ENCODE results near the gene ZCCHC2.

ZCCHC2 gene

DNA sequence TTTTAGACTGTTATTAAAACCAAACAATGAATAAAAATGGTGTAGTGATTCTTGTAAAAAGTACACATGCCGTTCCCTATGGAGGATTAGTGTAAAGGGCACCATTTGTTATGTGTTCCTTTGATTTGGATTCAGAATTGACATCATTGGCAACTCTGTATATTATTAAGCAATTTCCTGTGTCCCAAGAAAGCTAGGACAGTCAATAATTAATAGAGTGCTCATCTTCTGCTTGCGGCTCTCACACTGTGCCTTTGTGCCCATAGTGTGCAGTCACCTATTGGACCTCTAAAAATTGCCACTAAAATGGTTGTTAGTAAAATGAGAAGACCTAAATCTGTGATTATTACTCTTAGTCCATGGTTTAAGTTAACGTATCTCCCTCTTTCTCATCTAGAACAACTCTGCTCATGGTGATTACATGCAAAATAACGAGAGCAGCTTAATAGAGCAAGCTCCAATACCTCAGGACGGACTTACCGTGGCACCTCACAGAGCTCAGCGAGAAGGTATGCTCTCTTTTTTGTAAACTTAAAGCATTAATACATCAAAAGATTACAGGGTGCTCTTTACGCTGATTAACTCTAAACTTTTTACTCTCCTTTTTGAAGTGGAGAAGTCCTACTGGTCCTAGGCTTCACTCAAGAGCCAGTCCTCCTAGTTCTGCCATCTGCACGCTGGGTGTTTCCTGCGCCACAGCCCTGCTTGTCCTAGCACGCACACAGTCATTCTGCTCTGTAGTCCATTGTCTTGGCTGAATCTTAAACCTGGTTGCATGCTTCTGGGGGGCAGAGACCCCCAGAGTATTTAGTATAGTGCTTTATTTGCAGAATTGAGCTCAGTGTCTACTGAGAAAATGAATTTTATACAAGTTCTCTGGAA, 16.7 kb downstream of the ZCCHC2 start:
- no peak for FAIRE-seq

DNA sequence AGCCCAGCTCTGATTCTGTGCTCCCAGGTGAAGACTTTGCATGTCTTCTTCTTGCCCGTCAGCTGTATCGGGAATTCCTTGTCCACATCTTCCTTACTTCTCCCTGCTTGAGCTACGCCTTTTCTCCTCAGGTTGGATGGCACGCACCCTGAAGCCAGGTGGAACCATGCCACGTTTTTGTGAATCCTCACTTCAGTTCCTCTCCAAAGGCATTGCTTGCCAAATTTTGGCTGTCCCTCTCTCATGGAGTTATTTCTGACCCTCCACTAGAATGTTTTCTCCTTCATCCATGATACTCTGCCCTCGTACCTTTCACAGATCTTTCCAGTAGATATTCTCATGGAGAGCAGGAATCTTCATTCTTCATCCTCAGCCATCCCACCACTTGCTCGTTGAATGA, 20.2 kb downstream of the ZCCHC2 start:
- no peak for FAIRE-seq

DNA sequence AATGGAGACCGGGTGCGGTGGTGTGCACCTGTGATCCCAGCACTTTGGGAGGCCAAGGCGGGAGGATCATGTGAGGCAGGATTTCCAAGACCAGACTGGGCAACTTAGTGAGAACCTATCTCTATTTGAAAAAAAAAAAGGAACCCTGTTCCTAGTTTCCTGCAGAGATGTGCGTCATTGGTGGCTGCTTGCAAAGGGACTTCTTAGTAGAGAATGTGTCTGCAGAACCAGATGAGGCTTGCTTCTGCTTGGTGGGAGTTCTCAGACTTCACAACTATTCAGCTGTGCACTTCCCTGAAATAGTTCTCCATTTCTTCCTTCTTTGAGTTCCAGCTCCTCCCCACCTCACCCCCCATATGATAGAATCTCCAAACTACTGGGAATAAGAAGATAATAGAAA, 22.3 kb downstream of the ZCCHC2 start:
- no peak for FAIRE-seq

DNA sequence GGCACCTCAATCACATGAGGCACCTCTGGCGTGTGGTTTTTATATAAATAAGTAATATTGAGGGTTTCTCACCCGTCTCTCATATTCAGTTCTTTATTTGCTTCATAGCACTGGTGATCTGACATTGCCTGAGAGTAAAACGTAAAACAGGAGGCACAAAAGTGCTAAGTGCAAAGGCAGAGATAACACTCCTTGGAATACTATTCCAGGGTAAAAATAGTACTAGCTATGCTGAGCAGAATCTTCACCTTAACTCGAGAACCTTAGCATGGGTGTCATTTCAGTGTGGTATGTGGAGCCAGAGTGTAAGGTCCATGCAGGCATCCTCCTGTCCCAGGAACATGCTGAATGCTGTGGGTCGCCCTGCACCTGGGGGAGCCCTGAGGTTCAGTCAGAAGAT, 26.9 kb downstream of the ZCCHC2 start:
- FAIRE-seq = no peak

DNA sequence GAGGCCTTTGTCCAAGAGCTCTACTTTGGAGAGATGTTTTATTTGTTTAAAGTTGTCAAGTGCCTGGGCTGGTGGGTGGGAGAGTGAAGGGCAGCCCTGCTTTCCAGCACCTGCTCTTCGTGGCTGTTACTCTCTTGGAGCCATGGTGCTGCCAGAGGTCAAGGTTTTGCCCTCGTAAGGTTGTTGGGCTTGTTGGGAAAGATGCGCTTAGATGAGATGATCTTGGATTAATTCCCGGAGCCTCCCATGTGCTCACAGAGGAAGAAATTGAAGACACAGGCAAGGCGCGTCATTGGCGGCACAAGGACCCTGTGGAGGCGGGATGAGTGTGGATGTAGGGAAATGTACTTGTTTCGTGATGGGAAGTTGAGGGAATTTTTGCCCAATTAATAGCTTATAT, 27.9 kb downstream of the ZCCHC2 start:
- FAIRE-seq = no peak

DNA sequence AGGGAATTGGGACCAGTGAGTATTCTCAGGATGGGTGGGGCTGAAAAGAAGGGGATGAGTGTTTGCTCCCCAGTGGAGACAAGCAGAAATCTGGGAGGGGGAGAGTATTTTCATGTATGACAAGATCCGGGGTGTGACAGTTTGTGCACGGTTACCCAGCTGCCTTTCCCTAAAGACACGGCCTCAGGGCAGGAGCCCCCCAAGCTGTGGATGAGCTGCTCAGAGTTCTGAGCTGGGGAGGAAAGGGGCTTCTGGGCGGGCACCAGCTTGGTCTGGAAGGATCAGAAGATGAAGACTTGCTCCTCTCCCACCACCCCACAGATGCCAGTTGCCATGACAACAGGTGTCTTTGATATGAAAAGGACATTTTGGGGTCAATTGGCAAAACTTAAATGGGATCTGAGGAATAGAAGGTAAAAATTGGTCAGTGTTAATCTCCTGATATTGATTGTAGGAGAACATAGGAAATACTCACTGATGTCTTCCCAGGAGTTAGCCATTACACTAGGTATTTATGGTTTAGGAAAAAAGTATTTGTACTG, 29.2 kb downstream of the ZCCHC2 start:
- FAIRE-seq = no peak

DNA sequence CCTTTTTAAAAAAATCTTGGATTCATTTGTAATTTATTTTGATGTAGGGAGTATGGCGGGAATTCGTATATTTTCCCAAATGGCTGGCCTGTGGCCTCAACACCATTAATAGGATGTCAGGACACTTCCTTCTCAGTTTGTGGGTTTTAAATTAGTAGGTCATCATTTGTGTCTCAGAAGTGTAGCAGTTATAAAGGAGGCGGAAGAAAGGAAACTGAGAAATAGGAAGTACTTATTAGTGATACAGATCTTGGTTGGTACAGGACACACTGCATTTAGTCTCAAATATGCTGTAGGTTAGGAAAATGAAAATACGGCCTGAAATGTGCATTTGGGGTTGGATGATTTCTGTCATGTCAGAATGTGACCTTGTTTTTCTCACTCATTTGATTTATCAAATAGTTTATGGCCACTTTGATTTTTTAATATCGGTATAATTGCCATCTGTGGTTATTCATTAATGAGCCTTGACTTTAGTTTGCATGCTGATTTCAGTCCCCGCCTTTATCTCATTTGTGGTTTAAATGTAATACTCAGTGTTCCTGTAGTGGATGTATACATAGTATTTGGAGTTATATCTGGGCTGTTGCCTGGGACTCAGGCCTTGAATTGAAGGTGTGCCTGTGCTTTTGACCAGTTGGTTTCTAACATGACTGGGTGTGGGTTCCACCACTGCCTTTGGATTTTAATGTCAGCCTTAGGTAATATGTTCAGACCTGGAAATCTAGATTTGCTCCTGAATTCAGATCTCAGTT, 31.4 kb downstream of the ZCCHC2 start:
- no peak for FAIRE-seq

DNA sequence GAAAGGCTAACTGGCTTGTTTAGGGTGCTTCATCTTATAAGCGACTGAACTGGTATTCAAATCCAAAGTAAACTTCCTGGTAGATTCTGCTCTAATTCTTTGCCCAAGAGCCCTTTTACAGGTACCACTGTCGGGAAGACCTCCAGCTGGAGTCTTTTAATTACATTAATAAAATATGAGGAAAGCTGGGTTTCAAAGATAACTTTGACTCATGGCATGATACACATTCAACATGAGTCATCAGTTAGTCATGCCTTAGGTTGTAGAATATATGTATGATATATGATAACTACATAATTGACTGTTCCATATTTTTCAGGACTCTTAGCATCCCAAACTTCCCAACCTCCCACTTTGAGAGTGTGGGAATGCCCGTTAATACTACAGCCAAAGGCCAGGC, 32.3 kb downstream of the ZCCHC2 start:
- no peak for FAIRE-seq

DNA sequence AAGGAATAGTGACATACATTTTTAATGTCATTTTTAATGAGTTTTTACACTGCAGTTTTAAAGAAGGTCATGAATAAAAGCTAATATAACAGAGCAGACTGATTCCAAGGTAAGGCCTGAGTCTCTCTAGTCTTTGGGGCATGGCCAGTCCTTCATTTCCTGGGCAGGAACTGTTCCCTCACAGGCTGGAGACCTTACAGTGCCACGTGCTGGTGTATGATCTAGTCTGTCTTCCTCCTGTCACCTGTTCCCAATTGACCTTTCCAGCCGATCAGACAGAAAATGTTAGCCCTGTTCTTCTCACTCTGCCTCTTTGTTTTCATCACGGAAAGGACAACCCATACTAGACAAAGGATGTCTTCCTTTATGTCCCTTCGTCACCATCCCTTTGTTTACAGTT, 33.6 kb downstream of the ZCCHC2 start:
- no peak for FAIRE-seq

DNA sequence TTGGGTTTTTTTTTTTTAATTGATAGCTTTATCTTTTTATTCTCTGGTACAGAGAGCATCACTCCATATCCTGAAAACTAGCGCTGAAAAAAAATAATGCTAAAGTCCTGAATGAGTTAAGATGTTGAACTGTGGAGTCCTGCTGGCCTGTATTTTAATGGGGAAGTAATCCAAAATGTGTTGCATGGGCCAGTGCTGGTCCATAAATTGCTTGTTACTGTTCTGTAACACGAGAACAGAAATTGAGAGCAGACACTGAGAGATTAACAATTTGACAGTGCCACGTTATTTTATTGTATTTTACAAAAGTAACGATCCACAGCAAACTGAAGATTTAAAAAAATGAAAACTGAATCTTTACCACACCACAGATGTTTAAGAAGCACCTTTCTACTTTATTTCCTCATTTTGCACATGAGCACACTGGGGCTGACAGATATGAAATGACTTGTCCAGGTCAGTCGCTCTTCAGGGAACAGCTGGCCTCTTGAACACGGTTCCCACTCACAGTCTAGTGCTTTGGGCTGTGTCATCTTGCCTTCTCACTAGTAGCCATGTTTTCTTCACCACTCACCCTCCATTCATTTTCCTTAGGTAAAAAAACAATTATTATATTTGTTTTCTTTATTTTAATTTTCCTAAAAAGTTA, 35.3 kb downstream of the ZCCHC2 start:
- no peak for FAIRE-seq

DNA sequence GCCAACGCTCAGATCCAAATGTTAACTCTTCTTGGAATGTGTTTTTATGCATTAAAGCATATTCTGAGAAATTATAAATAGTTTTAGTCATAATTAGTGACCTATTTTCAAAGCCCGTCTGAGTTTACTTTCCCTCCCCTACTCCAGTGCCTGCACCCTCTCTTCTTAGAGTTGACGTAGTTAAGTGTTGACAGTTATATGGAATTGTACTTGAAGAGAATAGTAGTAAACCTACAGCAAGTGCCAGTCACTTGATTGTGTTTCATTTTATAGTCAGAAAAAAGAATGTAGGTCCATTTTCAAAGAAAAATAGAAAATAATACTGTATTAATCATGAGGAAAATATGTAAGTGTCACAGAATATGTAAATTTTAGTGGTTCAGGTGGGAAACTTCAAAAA, 41.2 kb downstream of the ZCCHC2 start:
- no peak for FAIRE-seq

DNA sequence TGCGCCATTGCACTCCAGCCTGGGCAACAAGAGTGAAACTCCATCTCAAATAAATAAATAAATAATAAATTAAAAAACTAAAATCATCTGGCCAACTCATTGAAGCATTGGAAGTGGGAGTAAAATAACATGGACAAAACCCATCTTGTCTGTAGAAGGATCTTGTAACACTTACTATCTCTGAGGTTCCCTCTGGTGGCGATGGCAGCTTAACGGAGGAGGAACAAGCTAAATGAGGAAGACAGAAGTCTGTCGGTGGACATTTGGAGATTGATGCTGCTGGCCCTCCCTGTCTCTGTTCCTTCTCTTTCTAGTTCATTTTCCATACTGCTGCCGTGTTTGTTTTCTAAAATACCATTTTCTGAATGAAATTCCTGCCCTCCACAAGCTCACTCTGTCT, 43.4 kb downstream of the ZCCHC2 start:
- no peak for FAIRE-seq

DNA sequence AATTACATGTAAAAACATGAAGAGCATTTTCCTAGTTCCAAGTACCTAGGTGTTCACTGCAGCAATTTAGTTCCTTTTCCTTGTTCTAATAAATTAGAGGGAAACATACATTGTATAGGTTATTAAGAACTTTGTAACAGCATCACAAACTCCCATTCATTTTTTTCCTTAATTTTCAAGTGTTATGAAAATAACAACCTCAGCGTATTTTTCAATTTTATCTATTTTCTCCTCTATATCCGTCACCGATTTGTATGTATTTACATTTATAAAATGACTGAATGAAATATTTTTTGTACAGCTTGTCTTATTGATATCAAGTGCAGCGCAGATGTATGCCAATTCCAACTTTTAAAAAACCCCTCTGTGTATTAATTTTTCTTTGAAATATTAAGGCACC, 44.0 kb downstream of the ZCCHC2 start:
- FAIRE-seq = no peak

DNA sequence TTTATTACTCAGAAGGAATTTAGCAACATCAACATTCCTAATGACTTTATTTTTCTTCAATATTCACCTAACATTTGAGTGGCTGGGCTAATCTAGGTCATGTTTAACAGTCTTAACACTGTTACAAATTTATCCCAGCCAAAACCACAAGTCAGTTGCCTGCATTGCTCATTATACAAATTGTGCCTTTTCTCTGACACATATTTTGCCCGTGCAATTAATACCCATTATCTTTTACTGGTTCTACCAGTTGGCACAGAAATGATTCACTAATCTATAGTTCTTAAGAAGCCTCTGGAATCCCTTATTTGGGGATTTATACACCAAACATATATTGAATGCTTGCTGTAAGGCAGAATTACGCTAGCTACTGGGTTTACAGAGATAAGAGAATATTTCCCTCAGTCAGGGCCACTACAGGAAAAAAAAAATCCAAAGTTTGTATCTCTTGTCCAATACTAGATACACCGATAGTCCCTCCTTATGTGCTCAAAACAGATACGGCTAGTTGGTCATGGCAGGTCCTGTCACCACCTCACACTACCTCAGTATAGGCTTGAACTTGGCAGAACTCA, 46.3 kb downstream of the ZCCHC2 start:
- no peak for FAIRE-seq

DNA sequence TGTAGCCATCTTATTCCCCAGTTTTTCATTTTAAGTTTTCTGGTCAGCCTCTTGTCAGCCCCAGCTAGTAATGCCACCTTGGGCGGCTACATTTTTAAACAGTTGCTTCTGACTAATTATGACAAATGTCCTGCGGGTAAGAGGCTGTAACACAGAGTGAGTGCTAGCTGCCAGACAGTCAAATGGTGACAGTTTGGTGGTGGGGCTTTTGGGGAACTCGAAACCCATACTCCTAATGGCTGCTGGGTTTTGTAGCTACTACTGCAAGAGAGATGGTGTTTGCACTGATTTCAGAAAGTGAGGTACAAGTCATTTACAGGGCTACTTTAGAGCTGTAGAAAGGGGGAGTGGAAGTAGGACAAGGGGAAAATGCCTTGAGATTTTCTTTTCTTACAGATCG, 48.2 kb downstream of the ZCCHC2 start:
- FAIRE-seq = no peak

DNA sequence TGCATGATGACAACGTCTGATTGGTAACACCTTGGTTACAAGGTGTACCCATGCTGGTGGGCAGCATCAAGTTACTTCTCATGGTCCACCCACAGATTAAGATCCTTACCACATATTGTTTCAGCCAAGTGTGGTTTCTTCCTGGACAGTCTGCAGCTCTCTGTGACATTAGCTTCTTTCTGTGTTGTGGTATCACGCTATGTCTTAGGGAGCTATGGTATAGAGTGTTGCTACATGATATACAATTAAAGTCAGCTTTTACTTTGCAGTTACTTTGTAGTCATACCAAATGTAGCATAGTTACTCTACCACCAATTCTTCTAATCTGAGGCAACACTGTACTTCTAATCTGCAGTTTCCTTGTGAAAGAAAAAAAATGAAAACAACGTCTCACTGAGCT, 48.8 kb downstream of the ZCCHC2 start:
- FAIRE-seq = no peak

DNA sequence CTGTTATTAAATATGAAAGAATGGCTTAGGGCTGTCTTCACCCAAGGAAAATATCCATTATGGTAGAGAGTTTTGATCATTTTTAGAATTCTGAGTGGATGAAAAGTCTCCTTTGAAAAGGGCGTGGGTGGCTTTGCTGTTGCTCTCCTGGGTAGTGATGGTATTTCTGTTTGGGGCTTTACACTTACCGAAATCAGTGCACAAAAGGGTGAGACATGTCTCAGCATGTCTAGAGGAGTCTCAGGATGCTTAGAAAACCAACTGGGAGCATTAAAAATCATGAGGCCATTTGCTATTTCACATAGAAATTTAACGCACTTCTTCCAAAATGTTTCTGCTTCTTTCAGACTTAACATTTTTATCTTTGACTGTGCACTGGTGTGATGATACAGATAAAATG, 49.6 kb downstream of the ZCCHC2 start:
- no peak for FAIRE-seq

DNA sequence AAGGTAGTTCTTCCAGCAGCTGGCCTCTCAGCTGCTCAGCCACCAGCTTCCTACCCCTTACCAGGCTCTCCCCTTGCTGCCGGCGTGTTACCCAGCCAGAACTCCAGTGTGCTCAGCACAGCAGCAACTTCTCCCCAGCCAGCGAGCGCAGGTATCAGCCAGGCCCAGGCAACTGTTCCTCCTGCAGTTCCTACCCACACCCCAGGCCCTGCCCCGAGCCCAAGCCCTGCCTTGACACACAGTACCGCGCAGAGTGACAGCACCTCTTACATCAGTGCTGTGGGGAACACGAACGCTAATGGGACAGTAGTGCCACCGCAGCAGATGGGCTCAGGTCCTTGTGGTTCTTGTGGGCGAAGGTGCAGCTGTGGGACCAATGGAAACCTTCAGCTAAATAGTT, 52.0 kb downstream of the ZCCHC2 start:
- FAIRE-seq = no peak

DNA sequence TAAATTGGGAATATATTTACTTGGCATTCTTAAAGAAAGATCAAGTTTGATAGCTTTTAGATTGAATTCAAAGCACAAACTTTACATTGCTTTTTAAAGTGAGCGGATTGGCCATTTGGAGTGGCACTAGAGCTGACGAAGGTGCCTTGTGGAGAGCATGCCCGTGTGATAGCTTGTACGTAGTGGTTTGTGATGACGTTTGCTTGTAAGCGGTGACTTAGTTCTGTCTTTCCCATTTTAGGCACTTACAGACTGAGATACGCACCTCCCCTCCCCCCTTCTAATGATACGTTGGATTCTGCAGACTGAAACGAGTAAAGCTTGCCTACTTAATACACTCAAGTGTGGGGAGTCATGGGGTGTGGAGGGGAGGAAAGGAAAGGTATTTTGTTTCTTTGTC, 53.4 kb downstream of the ZCCHC2 start:
- no peak for FAIRE-seq

DNA sequence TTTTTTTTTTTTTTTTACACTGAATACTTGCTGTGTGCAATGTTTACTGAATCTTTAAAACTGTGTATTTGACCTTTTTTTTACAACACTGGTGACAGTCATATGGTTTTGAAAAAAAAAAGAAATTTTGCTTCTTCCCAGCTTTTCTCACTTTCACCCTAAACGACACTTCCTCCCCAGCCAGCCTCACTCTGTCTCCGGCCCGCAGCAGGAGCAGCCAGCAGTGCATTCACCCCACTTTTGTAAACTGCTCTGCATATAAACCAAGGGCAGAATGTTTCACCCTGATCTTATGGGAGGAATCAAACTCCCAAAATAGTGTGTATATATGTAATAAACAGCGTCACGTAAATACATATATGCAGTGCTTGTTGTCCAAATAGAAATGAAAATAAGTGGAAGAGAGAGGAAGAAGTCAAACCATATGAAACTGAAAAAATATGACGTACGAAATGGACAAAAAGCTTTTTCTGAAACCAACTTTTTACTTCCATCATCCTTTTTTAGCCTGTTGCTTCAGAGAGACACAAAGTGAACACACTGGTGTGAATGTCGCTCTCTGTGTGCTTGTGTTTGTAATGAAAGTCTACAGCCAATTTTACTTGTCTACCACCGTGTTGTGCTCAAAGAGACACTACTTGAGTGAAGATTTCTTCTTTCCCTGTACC, 54.2 kb downstream of the ZCCHC2 start:
- FAIRE-seq = no peak

DNA sequence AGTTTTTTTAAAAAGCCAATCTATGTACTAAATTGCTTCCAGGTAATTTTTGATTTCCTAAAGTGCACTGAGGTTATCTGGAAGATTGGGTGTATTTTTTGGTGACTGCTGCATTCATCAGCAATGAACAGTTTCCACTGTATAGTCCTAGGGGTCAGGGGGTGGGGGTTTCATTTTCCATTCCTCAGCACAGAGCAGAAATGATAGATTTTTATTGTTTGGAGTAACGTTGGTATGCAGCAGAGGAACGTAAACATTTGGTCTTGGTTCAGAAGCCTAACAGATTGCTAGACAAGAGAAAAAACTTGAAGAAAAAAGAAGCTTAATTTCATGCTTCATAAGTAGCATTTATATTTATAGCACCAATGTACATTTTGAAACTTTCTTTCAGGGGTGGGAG, 54.9 kb downstream of the ZCCHC2 start:
- FAIRE-seq = no peak

DNA sequence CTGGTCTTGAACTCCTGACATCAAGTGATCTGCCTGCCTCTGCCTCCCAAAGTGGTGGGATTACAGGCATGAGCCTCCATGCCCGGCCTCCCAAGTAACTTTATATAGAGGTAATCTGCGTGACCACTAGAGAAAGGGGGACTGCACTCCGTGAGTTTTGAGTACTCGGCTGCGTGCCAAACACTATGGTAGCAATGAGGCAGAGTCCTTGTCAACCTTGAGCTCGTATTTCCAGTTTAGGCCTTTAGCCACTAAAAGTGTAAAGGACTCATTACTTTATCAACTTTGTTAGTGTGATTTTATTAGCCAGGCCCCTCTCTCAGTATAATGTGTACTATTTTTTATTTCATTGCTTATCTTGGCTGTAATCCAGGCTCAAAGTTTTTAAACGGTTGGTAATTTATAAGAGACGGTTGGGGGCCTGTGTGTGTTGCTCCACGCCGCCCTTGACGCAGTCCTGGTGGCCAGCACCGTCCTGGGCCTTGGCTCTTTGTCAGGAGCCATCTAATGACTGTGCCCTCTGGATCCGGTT, 56.2 kb downstream of the ZCCHC2 start:
- FAIRE-seq = no peak
